PC-9 (cell line): ENCODE data around the gene BPTF. TPM values are rescaled to one million over a fixed set of nuclear protein-coding genes. Genes with fewer than 3 reads are reported as not detected.

Experiments used
- BruUV-seq: library from RNA; stranded (reverse); fragments of 400-500 nt; replicated peaks from 2 replicates; lab custom pipeline; 2021; lab: Mats Ljungman, UMichigan
- CTCF ChIA-PET: fragments of 300-600 bp; sonication (Branson Sonifier 250); formaldehyde crosslinking; loops from one replicate; lab custom pipeline; 2022; ENCODE audit warnings: antibody characterized with exemption; lab: Charles Lee
- POLR2A ChIA-PET: fragments of 300-600 bp; sonication (Branson Sonifier 250); formaldehyde crosslinking; loops from one replicate; lab custom pipeline; 2022; ENCODE audit warnings: antibody characterized with exemption; ENCODE audit not compliant: unreplicated experiment; lab: Charles Lee
- DNase-seq, 2 experiments: peaks; one replicate each; pipeline versions ENCODE4 v3.0.0 to v3.0.0-alpha.2; 2015 to 2022; ENCODE audit warnings: mixed read lengths in 1 of 2
- H2AFZ ChIP-seq: fragments of 200-600 bp; sonication (generic); 2 replicates; pipeline ENCODE4 v1.8.1; 2017; ENCODE audit warnings: antibody characterized with exemption
- H3F3A ChIP-seq: fragments of 200-600 bp; sonication (generic); 2 replicates; pipeline ENCODE4 v1.8.1; 2017; ENCODE audit warnings: antibody characterized with exemption, mild to moderate bottlenecking, low read depth; ENCODE audit not compliant: insufficient read depth
- H3K27ac ChIP-seq: fragments of 200-600 bp; sonication (generic); 2 replicates; pipeline ENCODE4 v1.6.1; 2016; ENCODE audit warnings: mixed run types
- H3K27me3 ChIP-seq: fragments of 200-600 bp; sonication (generic); 2 replicates; pipeline ENCODE4 v1.6.1; 2016; ENCODE audit warnings: low read depth, mixed run types; ENCODE audit not compliant: insufficient read depth
- H3K36me3 ChIP-seq: fragments of 200-600 bp; sonication (generic); 2 replicates; pipeline ENCODE4 v1.6.1; 2016; ENCODE audit warnings: low read depth, mixed run types
- H3K4me1 ChIP-seq: fragments of 200-600 bp; sonication (generic); replicated peaks from 2 replicates; pipeline ENCODE4 v1.6.1; 2016; ENCODE audit warnings: mixed run types; ENCODE audit not compliant: insufficient read depth
- H3K4me2 ChIP-seq: fragments of 200-600 bp; sonication (generic); 2 replicates; pipeline ENCODE4 v1.6.1; 2017; ENCODE audit warnings: mixed run types
- H3K4me3 ChIP-seq: fragments of 200-600 bp; sonication (generic); 2 replicates; pipeline ENCODE4 v1.6.1; 2016; ENCODE audit warnings: mixed run types
- H3K79me2 ChIP-seq: fragments of 200-600 bp; sonication (generic); 2 replicates; pipeline ENCODE4 v1.6.1; 2017; ENCODE audit warnings: low read depth, mixed run types
- H3K9me2 ChIP-seq: fragments of 200-600 bp; sonication (generic); 2 replicates; pipeline ENCODE4 v1.8.1; 2017; ENCODE audit warnings: mild to moderate bottlenecking; ENCODE audit not compliant: insufficient read depth
- H3K9me3 ChIP-seq: fragments of 200-600 bp; sonication (generic); 2 replicates; pipeline ENCODE4 v1.8.1; 2016; ENCODE audit warnings: low read depth; ENCODE audit not compliant: insufficient read depth
- H4K20me1 ChIP-seq: fragments of 200-600 bp; sonication (generic); 2 replicates; pipeline ENCODE4 v1.8.1; 2017; ENCODE audit not compliant: insufficient read depth
- CTCF ChIP-seq: fragments of 200-600 bp; sonication (generic); conservative IDR thresholded peaks from 2 replicates; pipeline ENCODE4 v1.6.1; 2017; ENCODE audit warnings: mixed run types, antibody characterized with exemption, mild to moderate bottlenecking, moderate library complexity
- EZH2 ChIP-seq: fragments of 200-600 bp; sonication (generic); IDR thresholded peaks from 2 replicates; pipeline ENCODE4 v1.8.0; 2017; ENCODE audit warnings: antibody characterized with exemption, low read depth
- intact Hi-C: fragments of 100-400 bp; cut with micrococcal nuclease; formaldehyde crosslinking; loops from one replicate; pipeline ENCODE4 v1.10.0; 2022; ENCODE audit not compliant: unreplicated experiment
- total RNA-seq: library from RNA; stranded (reverse); gene quantifications from 2 replicates; pipeline ENCODE4 v1.2.3, GENCODE V29; 2021

Gene BPTF
- total RNA-seq, 1 experiment from 2014 or later, result 95.6 TPM

DNA sequence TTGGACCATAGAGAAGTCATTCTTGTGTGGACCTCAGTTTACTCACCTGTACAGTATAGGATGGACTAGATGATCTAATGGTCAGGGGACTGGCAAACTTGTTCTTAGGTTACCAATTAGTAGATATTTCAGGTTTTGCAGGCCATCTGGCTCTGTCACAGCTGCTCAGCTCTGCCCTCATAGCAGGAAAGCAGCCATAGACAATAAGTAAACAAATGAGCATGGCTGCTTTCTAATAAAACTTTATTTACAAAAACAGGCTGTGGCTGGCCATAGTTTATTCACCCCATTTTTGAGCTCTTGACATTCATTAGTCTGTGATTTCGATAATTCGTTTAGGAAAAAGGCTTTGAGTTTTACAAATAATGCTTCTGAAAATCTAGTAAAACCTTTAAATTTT is 12.7 kb downstream of the BPTF start:
- TF ChIP-seq EZH2 (no peak), CTCF (no peak)
- Histone ChIP-seq H3K27ac (no peak overlapping the region), H4K20me1 (peaks cover 59% of the 10 kb centered on the region), H3F3A (no peaks in the 10 kb centered on the region), H2AFZ (no peak overlapping the region), H3K4me1 (no peaks in the 10 kb centered on the region), H3K4me3 (no peak overlapping the region), H3K36me3 (no peaks in the 10 kb centered on the region; the same call in 1 of the 2 replicates), H3K27me3 (no peaks in the 10 kb centered on the region), H3K9me3 (no peaks in the 10 kb centered on the region), H3K4me2 (no peak overlapping the region), H3K9me2 (no peaks in the 10 kb centered on the region), H3K79me2 (peaks cover 97% of the 10 kb centered on the region)
- intact Hi-C loops, result no loop called here
- no peak for DNase-seq
- no TSS peak for BruUV-seq
- ChIA-PET POLR2A (no interaction called here), CTCF (no interaction called here)

DNA sequence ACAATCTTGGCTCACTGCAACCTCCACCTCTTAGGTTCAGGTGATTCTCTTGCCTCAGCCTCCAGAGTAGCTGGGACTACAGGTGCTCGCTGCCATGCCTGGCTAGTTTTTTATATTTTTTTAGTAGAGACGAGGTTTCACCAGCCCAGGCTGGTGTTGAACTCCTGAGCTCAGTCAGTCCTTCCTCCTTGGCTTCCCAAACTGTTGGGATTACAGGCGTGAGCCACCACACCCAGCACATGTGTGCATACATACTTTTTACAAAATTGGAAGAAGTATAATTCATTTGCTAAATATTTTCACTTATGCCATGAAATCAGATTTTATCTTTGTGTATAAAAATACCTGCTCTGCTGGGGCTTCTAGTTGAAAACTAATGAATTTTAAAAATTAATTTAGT is 13.2 kb downstream of the BPTF start:
- Histone ChIP-seq H4K20me1 (peaks cover 58% of the 10 kb centered on the region), H3K27me3 (no peaks in the 10 kb centered on the region), H3F3A (no peaks in the 10 kb centered on the region), H3K4me2 (no peak overlapping the region), H3K9me3 (no peaks in the 10 kb centered on the region), H3K36me3 (no peaks in the 10 kb centered on the region; the same call in 1 of the 2 replicates), H3K79me2 (peaks cover 93% of the 10 kb centered on the region), H3K9me2 (no peaks in the 10 kb centered on the region), H2AFZ (no peak overlapping the region), H3K27ac (no peak overlapping the region), H3K4me1 (no peaks in the 10 kb centered on the region), H3K4me3 (no peak overlapping the region)
- TF ChIP-seq EZH2 (no peak), CTCF (no peak)
- CTCF ChIA-PET, result interaction anchor here (0.5 kb wide), 1 partner anchor 270 kb away, joined by 5 read pairs; no protein-coding TSS in a partner anchor
- DNase-seq, result no peak
- POLR2A ChIA-PET, result interaction anchor here (0.5 kb wide), 1 partner anchor 55 kb away, joined by 22 read pairs; no protein-coding TSS in a partner anchor
- no TSS peak for BruUV-seq
- intact Hi-C loops, result no loop called here

- CTCF ChIA-PET, result no interaction called here
- POLR2A ChIA-PET, result no interaction called here
- TF ChIP-seq CTCF (no peak), EZH2 (no peak)
- no peak overlapping the region for H3K4me3 ChIP-seq
- intact Hi-C loops, result no loop called here
- H3K4me2 ChIP-seq, result no peak overlapping the region
- peaks cover 85% of the 10 kb centered on the region for H3K79me2 ChIP-seq
- H3K36me3 ChIP-seq, result no peaks in the 10 kb centered on the region; the same call in 1 of the 2 replicates
- no peaks in the 10 kb centered on the region for H3K9me3 ChIP-seq
- no peaks in the 10 kb centered on the region for H3F3A ChIP-seq
- H3K9me2 ChIP-seq, result no peaks in the 10 kb centered on the region
- DNase-seq, result no peak
- no TSS peak for BruUV-seq
- no peak overlapping the region for H2AFZ ChIP-seq
- H3K27ac ChIP-seq, result no peak overlapping the region
- peaks cover 55% of the 10 kb centered on the region for H4K20me1 ChIP-seq
- H3K4me1 ChIP-seq, result no peaks in the 10 kb centered on the region
- H3K27me3 ChIP-seq, result no peaks in the 10 kb centered on the region
Observed at GRCh38 chr17:67841992-67842391, 16.7 kb downstream of the BPTF start.
